ENCODE measurements around the gene FRMPD1.

The FRMPD1 gene

GRCh38 chr9:37677435-37677834, 26.7 kb downstream of the FRMPD1 start:
- Histone ChIP-seq H3K4me1 (ENCODE audit: control insufficient read depth, insufficient read depth, low read length) (no peaks in the 10 kb centered on the region), H3K36me3 (ENCODE audit: control insufficient read depth, insufficient read depth, low read length) (no peaks in the 10 kb centered on the region), H3K27me3 (ENCODE audit: control insufficient read depth, insufficient read depth, low read length) (no peaks in the 10 kb centered on the region), H3K9me3 (ENCODE audit: control insufficient read depth, insufficient read depth, low read length) (no peaks in the 10 kb centered on the region), H3K4me3 (ENCODE audit: low read length) (no peak overlapping the region), H3K27ac (ENCODE audit: low read length) (no peak overlapping the region)
- WGBS (ENCODE audit: insufficient coverage, insufficient read length), result no CpG with 5 or more reads among the region's 2 CpGs
- DNase-seq (ENCODE audit: low read depth, low spot score), result no peak

GRCh38 chr9:37678789-37679273, 28.1 kb downstream of the FRMPD1 start:
- no peak overlapping the region for H3K27ac ChIP-seq (ENCODE audit: low read length)
- no peak for DNase-seq (ENCODE audit: low read depth, low spot score)
- H3K4me3 ChIP-seq (ENCODE audit: low read length), result no peak overlapping the region
- H3K27me3 ChIP-seq (ENCODE audit: control insufficient read depth, insufficient read depth, low read length), result no peaks in the 10 kb centered on the region
- H3K36me3 ChIP-seq (ENCODE audit: control insufficient read depth, insufficient read depth, low read length), result no peaks in the 10 kb centered on the region
- WGBS (ENCODE audit: insufficient coverage, insufficient read length), result no CpG with 5 or more reads among the region's 1 CpG
- no peaks in the 10 kb centered on the region for H3K9me3 ChIP-seq (ENCODE audit: control insufficient read depth, insufficient read depth, low read length)
- H3K4me1 ChIP-seq (ENCODE audit: control insufficient read depth, insufficient read depth, low read length), result no peaks in the 10 kb centered on the region

- no peak for DNase-seq (ENCODE audit: low read depth, low spot score)
- Histone ChIP-seq H3K9me3 (ENCODE audit: control insufficient read depth, insufficient read depth, low read length) (no peaks in the 10 kb centered on the region), H3K4me1 (ENCODE audit: control insufficient read depth, insufficient read depth, low read length) (no peaks in the 10 kb centered on the region), H3K27me3 (ENCODE audit: control insufficient read depth, insufficient read depth, low read length) (no peaks in the 10 kb centered on the region), H3K4me3 (ENCODE audit: low read length) (no peak overlapping the region), H3K27ac (ENCODE audit: low read length) (no peak overlapping the region), H3K36me3 (ENCODE audit: control insufficient read depth, insufficient read depth, low read length) (no peaks in the 10 kb centered on the region)
- no CpG with 5 or more reads among the region's 8 CpGs for WGBS (ENCODE audit: insufficient coverage, insufficient read length)
These were observed 29.1 kb downstream of the FRMPD1 start for GRCh38 chr9:37679649-37680402.

- DNase-seq (ENCODE audit: low read depth, low spot score), result no peak
- no peaks in the 10 kb centered on the region for H3K4me1 ChIP-seq (ENCODE audit: control insufficient read depth, insufficient read depth, low read length)
- no peak overlapping the region for H3K4me3 ChIP-seq (ENCODE audit: low read length)
- WGBS (ENCODE audit: insufficient coverage, insufficient read length), result 100% methylated on average over 2 of the region's 3 CpGs
- no peaks in the 10 kb centered on the region for H3K9me3 ChIP-seq (ENCODE audit: control insufficient read depth, insufficient read depth, low read length)
- H3K27me3 ChIP-seq (ENCODE audit: control insufficient read depth, insufficient read depth, low read length), result no peaks in the 10 kb centered on the region
- no peak overlapping the region for H3K27ac ChIP-seq (ENCODE audit: low read length)
- no peaks in the 10 kb centered on the region for H3K36me3 ChIP-seq (ENCODE audit: control insufficient read depth, insufficient read depth, low read length)
These were observed 32.2 kb downstream of the FRMPD1 start for GRCh38 chr9:37682951-37683350.

- no peaks in the 10 kb centered on the region for H3K27me3 ChIP-seq (ENCODE audit: control insufficient read depth, insufficient read depth, low read length)
- WGBS (ENCODE audit: insufficient coverage, insufficient read length), result no CpG with 5 or more reads among the region's 10 CpGs
These were observed 33.0 kb downstream of the FRMPD1 start for GRCh38 chr9:37683531-37684371.

GRCh38 chr9:37692622-37693221, 42.0 kb downstream of the FRMPD1 start:
- WGBS (ENCODE audit: insufficient coverage, insufficient read length), result 100% methylated on average over 1 of the region's 11 CpGs
- no peaks in the 10 kb centered on the region for H3K27me3 ChIP-seq (ENCODE audit: control insufficient read depth, insufficient read depth, low read length)
- H3K4me3 ChIP-seq (ENCODE audit: low read length), result no peak overlapping the region
- no peak for DNase-seq (ENCODE audit: low read depth, low spot score)
- H3K9me3 ChIP-seq (ENCODE audit: control insufficient read depth, insufficient read depth, low read length), result no peaks in the 10 kb centered on the region
- no peaks in the 10 kb centered on the region for H3K4me1 ChIP-seq (ENCODE audit: control insufficient read depth, insufficient read depth, low read length)
- H3K36me3 ChIP-seq (ENCODE audit: control insufficient read depth, insufficient read depth, low read length), result no peaks in the 10 kb centered on the region
- H3K27ac ChIP-seq (ENCODE audit: low read length), result no peak overlapping the region

More at GRCh38 chr9:37683531-37684371, 33.0 kb downstream of the FRMPD1 start:
- H3K4me3 ChIP-seq (ENCODE audit: low read length), result no peak overlapping the region
- no peaks in the 10 kb centered on the region for H3K9me3 ChIP-seq (ENCODE audit: control insufficient read depth, insufficient read depth, low read length)
- H3K4me1 ChIP-seq (ENCODE audit: control insufficient read depth, insufficient read depth, low read length), result no peaks in the 10 kb centered on the region
- no peak overlapping the region for H3K27ac ChIP-seq (ENCODE audit: low read length)
- no peaks in the 10 kb centered on the region for H3K36me3 ChIP-seq (ENCODE audit: control insufficient read depth, insufficient read depth, low read length)
- no peak for DNase-seq (ENCODE audit: low read depth, low spot score)

- H3K4me3 ChIP-seq (ENCODE audit: low read length), result no peak overlapping the region
- no peak overlapping the region for H3K27ac ChIP-seq (ENCODE audit: low read length)
- H3K9me3 ChIP-seq (ENCODE audit: control insufficient read depth, insufficient read depth, low read length), result no peaks in the 10 kb centered on the region
- H3K4me1 ChIP-seq (ENCODE audit: control insufficient read depth, insufficient read depth, low read length), result no peaks in the 10 kb centered on the region
- DNase-seq (ENCODE audit: low read depth, low spot score), result no peak
- H3K27me3 ChIP-seq (ENCODE audit: control insufficient read depth, insufficient read depth, low read length), result no peaks in the 10 kb centered on the region
- H3K36me3 ChIP-seq (ENCODE audit: control insufficient read depth, insufficient read depth, low read length), result no peaks in the 10 kb centered on the region
- no CpG with 5 or more reads among the region's 4 CpGs for WGBS (ENCODE audit: insufficient coverage, insufficient read length)
These were observed 42.5 kb downstream of the FRMPD1 start for GRCh38 chr9:37693260-37693659.

- Histone ChIP-seq H3K36me3 (ENCODE audit: control insufficient read depth, insufficient read depth, low read length) (no peaks in the 10 kb centered on the region), H3K4me1 (ENCODE audit: control insufficient read depth, insufficient read depth, low read length) (no peaks in the 10 kb centered on the region), H3K27me3 (ENCODE audit: control insufficient read depth, insufficient read depth, low read length) (no peaks in the 10 kb centered on the region), H3K27ac (ENCODE audit: low read length) (no peak overlapping the region), H3K4me3 (ENCODE audit: low read length) (no peak overlapping the region), H3K9me3 (ENCODE audit: control insufficient read depth, insufficient read depth, low read length) (no peaks in the 10 kb centered on the region)
- no CpG with 5 or more reads among the region's 5 CpGs for WGBS (ENCODE audit: insufficient coverage, insufficient read length)
- no peak for DNase-seq (ENCODE audit: low read depth, low spot score)
These were observed 43.6 kb downstream of the FRMPD1 start for GRCh38 chr9:37694355-37694754.

- H3K9me3 ChIP-seq (ENCODE audit: control insufficient read depth, insufficient read depth, low read length), result no peaks in the 10 kb centered on the region
- no CpG with 5 or more reads among the region's 1 CpG for WGBS (ENCODE audit: insufficient coverage, insufficient read length)
- H3K4me1 ChIP-seq (ENCODE audit: control insufficient read depth, insufficient read depth, low read length), result no peaks in the 10 kb centered on the region
- no peaks in the 10 kb centered on the region for H3K36me3 ChIP-seq (ENCODE audit: control insufficient read depth, insufficient read depth, low read length)
- DNase-seq (ENCODE audit: low read depth, low spot score), result no peak
- no peaks in the 10 kb centered on the region for H3K27me3 ChIP-seq (ENCODE audit: control insufficient read depth, insufficient read depth, low read length)
- no peak overlapping the region for H3K27ac ChIP-seq (ENCODE audit: low read length)
- H3K4me3 ChIP-seq (ENCODE audit: low read length), result no peak overlapping the region
These were observed 45.8 kb downstream of the FRMPD1 start for GRCh38 chr9:37696528-37696927.

GRCh38 chr9:37700131-37700530, 49.4 kb downstream of the FRMPD1 start:
- Histone ChIP-seq H3K4me1 (ENCODE audit: control insufficient read depth, insufficient read depth, low read length) (no peaks in the 10 kb centered on the region), H3K36me3 (ENCODE audit: control insufficient read depth, insufficient read depth, low read length) (no peaks in the 10 kb centered on the region), H3K27ac (ENCODE audit: low read length) (no peak overlapping the region), H3K27me3 (ENCODE audit: control insufficient read depth, insufficient read depth, low read length) (no peaks in the 10 kb centered on the region), H3K9me3 (ENCODE audit: control insufficient read depth, insufficient read depth, low read length) (no peaks in the 10 kb centered on the region), H3K4me3 (ENCODE audit: low read length) (no peak overlapping the region)
- DNase-seq (ENCODE audit: low read depth, low spot score), result no peak
- no CpG with 5 or more reads among the region's 3 CpGs for WGBS (ENCODE audit: insufficient coverage, insufficient read length)
